CD4-positive, alpha-beta memory T cell (primary cell): Measurements from ENCODE around the gene CHST13. TPM values are rescaled to one million over a fixed set of nuclear protein-coding genes. Genes with fewer than 3 reads are reported as not detected.

Experiments
- CTCF ChIA-PET: fragments of 350-600 bp; sonication (Branson Sonifier 250); formaldehyde crosslinking; loops from one replicate; lab custom pipeline; 2021; ENCODE audit warnings: inconsistent platforms; ENCODE audit not compliant: partially characterized antibody; lab: Charles Lee
- POLR2A ChIA-PET: fragments of 350-600 bp; sonication (Branson Sonifier 250); formaldehyde crosslinking; loops from one replicate; lab custom pipeline; 2021; ENCODE audit not compliant: partially characterized antibody; lab: Charles Lee
- DNase-seq, 5 donors: peaks; one replicate each; pipeline versions ENCODE4 v3.0.0 to v3.0.0-alpha.2; 2020 to 2022; ENCODE audit warnings: mixed read lengths in 1 of 5
- H3K27ac ChIP-seq: one replicate; pipeline ENCODE4 v1.7.0; 2013; ENCODE audit warnings: low read depth, low read length
- H3K27me3 ChIP-seq: 2 replicates; pipeline ENCODE4 v1.7.0; 2013; ENCODE audit warnings: mild to moderate bottlenecking, low read length, moderate library complexity; ENCODE audit not compliant: insufficient read depth
- H3K36me3 ChIP-seq: 2 replicates; pipeline ENCODE4 v1.7.0; 2013; ENCODE audit warnings: mild to moderate bottlenecking, low read length, moderate library complexity; ENCODE audit not compliant: insufficient read depth
- H3K4me1 ChIP-seq: 2 replicates; pipeline ENCODE4 v1.7.0; 2013; ENCODE audit warnings: mild to moderate bottlenecking, low read length, moderate library complexity; ENCODE audit not compliant: insufficient read depth
- H3K4me3 ChIP-seq, 2 donors: one replicate each; pipeline ENCODE4 v1.7.0; 2013; ENCODE audit warnings: low read length in 2 of 2, mild to moderate bottlenecking in 1 of 2
- H3K9me3 ChIP-seq, 2 donors: one replicate each; pipeline ENCODE4 v1.7.0; 2013; ENCODE audit warnings: low read length in 2 of 2, control low read depth in 1 of 2; ENCODE audit not compliant: control insufficient read depth in 1 of 2
- H3K27ac Mint-ChIP-seq, 7 donors: one replicate each; pipeline ENCODE4 v1.8.0; 2020 to 2021; ENCODE audit warnings: mixed read lengths in 7 of 7, mild to moderate bottlenecking in 6 of 7, inconsistent platforms in 3 of 7, moderate library complexity in 3 of 7
- H3K27me3 Mint-ChIP-seq, 2 donors: one replicate each; pipeline ENCODE4 v1.8.0; 2020 to 2021; ENCODE audit warnings: mixed read lengths in 2 of 2
- H3K36me3 Mint-ChIP-seq, 2 donors: one replicate each; pipeline ENCODE4 v1.8.0; 2020 to 2021; ENCODE audit warnings: mixed read lengths in 2 of 2, inconsistent platforms in 1 of 2, mild to moderate bottlenecking in 1 of 2
- H3K4me1 Mint-ChIP-seq, 4 donors: one replicate each; pipeline ENCODE4 v1.8.0; 2020 to 2021; ENCODE audit warnings: mixed read lengths in 4 of 4, mild to moderate bottlenecking in 1 of 4
- H3K4me3 Mint-ChIP-seq, 8 donors: one replicate each; pipeline ENCODE4 v1.8.0; 2020 to 2021; ENCODE audit warnings: mixed read lengths in 8 of 8, mild to moderate bottlenecking in 7 of 8, moderate library complexity in 6 of 8, inconsistent platforms in 3 of 8
- H3K9me3 Mint-ChIP-seq, 8 donors: one replicate each; pipeline ENCODE4 v1.8.0; 2020 to 2021; ENCODE audit warnings: mixed read lengths in 8 of 8, mild to moderate bottlenecking in 5 of 8, inconsistent platforms in 3 of 8, moderate library complexity in 1 of 8
- intact Hi-C: fragments of 100-400 bp; cut with micrococcal nuclease; formaldehyde crosslinking; loops from one replicate; pipeline ENCODE4 v1.15.1; 2023
- polyA plus RNA-seq, 2 donors: library from polyadenylated mRNA; unstranded; fragments of 300-500 nt; fragmentation: Illumina TruSeq; gene quantifications; one replicate each; pipeline ENCODE4 v1.2.3, GENCODE V29; 2021
- total RNA-seq, 2 experiments: library from RNA; stranded (reverse); gene quantifications; one replicate each; pipeline ENCODE4 v1.2.3, GENCODE V29; 2021

CHST13 gene
- total and polyA plus RNA-seq, 4 experiments from 2014 or later = 0.23 to 0.42 TPM; not detected in 2

GRCh38 chr3:126516152-126516935 is 7.6 kb upstream of the CHST13 start:
- no peak for DNase-seq
- Mint-ChIP-seq H3K27ac (no peak overlapping the region), H3K36me3 (no peaks in the 10 kb centered on the region), H3K4me3 (no peak overlapping the region), H3K4me1 (no peaks in the 10 kb centered on the region), H3K27me3 (no peaks in the 10 kb centered on the region), H3K9me3 (no peaks in the 10 kb centered on the region)
- CTCF ChIA-PET = no interaction called here
- POLR2A ChIA-PET = no interaction called here
- Histone ChIP-seq H3K27me3 (no peaks in the 10 kb centered on the region), H3K9me3 (no peaks in the 10 kb centered on the region), H3K36me3 (no peaks in the 10 kb centered on the region), H3K27ac (no peak overlapping the region), H3K4me1 (no peaks in the 10 kb centered on the region), H3K4me3 (no peak overlapping the region)
- intact Hi-C loops = no loop called here

GRCh38 chr3:126516936-126517290 is 7.0 kb upstream of the CHST13 start:
- H3K27ac Mint-ChIP-seq = no peak overlapping the region
- no peak overlapping the region for H3K4me3 Mint-ChIP-seq
- no peaks in the 10 kb centered on the region for H3K4me1 ChIP-seq
- H3K36me3 ChIP-seq = no peaks in the 10 kb centered on the region
- no peak overlapping the region for H3K27ac ChIP-seq
- no peaks in the 10 kb centered on the region for H3K36me3 Mint-ChIP-seq
- no peaks in the 10 kb centered on the region for H3K9me3 ChIP-seq
- H3K9me3 Mint-ChIP-seq = no peaks in the 10 kb centered on the region
- CTCF ChIA-PET = no interaction called here
- no peaks in the 10 kb centered on the region for H3K27me3 Mint-ChIP-seq
- H3K4me3 ChIP-seq = no peak overlapping the region
- POLR2A ChIA-PET = no interaction called here
- intact Hi-C loops = no loop called here
- no peak for DNase-seq
- no peaks in the 10 kb centered on the region for H3K4me1 Mint-ChIP-seq
- no peaks in the 10 kb centered on the region for H3K27me3 ChIP-seq

GRCh38 chr3:126517291-126517951 is 6.5 kb upstream of the CHST13 start, which contains the start of gene UROC1:
UROC1 (minus strand) TSS chr3:126517773; CDS start chr3:126517719, 54 bp downstream.
- POLR2A ChIA-PET = no interaction called here

GRCh38 chr3:126517986-126518778 is 5.8 kb upstream of the CHST13 start:
- H3K4me3 Mint-ChIP-seq = no peak overlapping the region
- ChIA-PET POLR2A (no interaction called here), CTCF (interaction anchor here (0.9 kb wide), 1 partner anchor 1029 kb away, joined by 6 read pairs; no protein-coding TSS in a partner anchor)
- no peaks in the 10 kb centered on the region for H3K4me1 Mint-ChIP-seq
- H3K27ac Mint-ChIP-seq = no peak overlapping the region
- no peaks in the 10 kb centered on the region for H3K36me3 Mint-ChIP-seq
- peaks cover 9 to 10% of the 10 kb centered on the region in 2 donors for H3K27me3 Mint-ChIP-seq
- intact Hi-C loops = no loop called here
- no peak for DNase-seq
- H3K9me3 Mint-ChIP-seq = no peaks in the 10 kb centered on the region
- Histone ChIP-seq H3K27me3 (no peaks in the 10 kb centered on the region), H3K4me3 (no peak overlapping the region), H3K36me3 (no peaks in the 10 kb centered on the region), H3K27ac (no peak overlapping the region), H3K9me3 (no peaks in the 10 kb centered on the region), H3K4me1 (no peaks in the 10 kb centered on the region)

More at GRCh38 chr3:126517291-126517951, 6.5 kb upstream of the CHST13 start, which contains the start of gene UROC1:
- Histone ChIP-seq H3K4me1 (no peaks in the 10 kb centered on the region), H3K36me3 (no peaks in the 10 kb centered on the region), H3K9me3 (no peaks in the 10 kb centered on the region), H3K4me3 (no peak within 1 kb of the TSS), H3K27me3 (no peaks in the 10 kb centered on the region), H3K27ac (no peak within 1 kb of the TSS)
- intact Hi-C loops = no loop called here
- Mint-ChIP-seq H3K9me3 (no peaks in the 10 kb centered on the region), H3K4me3 (no peak within 1 kb of the TSS), H3K27ac (no peak within 1 kb of the TSS), H3K27me3 (peaks cover 4 to 5% of the 10 kb centered on the region in 2 donors), H3K36me3 (no peaks in the 10 kb centered on the region), H3K4me1 (no peaks in the 10 kb centered on the region)
- no peak for DNase-seq
- CTCF ChIA-PET = no interaction called here

- Histone ChIP-seq H3K9me3 (no peaks in the 10 kb centered on the region), H3K27ac (no peak overlapping the region), H3K4me3 (no peak overlapping the region), H3K4me1 (no peaks in the 10 kb centered on the region), H3K27me3 (no peaks in the 10 kb centered on the region), H3K36me3 (no peaks in the 10 kb centered on the region)
- DNase-seq = no peak
- ChIA-PET CTCF (interaction anchor here (0.9 kb wide), 1 partner anchor 1028 kb away, joined by 6 read pairs; no protein-coding TSS in a partner anchor), POLR2A (no interaction called here)
- H3K4me1 Mint-ChIP-seq = no peaks in the 10 kb centered on the region
- no peak overlapping the region for H3K4me3 Mint-ChIP-seq
- H3K27ac Mint-ChIP-seq = no peak overlapping the region
- intact Hi-C loops = no loop called here
- H3K27me3 Mint-ChIP-seq = peaks cover 12 to 13% of the 10 kb centered on the region in 2 donors
- H3K36me3 Mint-ChIP-seq = no peaks in the 10 kb centered on the region
- no peaks in the 10 kb centered on the region for H3K9me3 Mint-ChIP-seq
These were observed 5.2 kb upstream of the CHST13 start for GRCh38 chr3:126518779-126519177.

- H3K36me3 ChIP-seq = no peaks in the 10 kb centered on the region
- no peaks in the 10 kb centered on the region for H3K27me3 ChIP-seq
- Mint-ChIP-seq H3K27ac (no peak overlapping the region), H3K36me3 (no peaks in the 10 kb centered on the region), H3K4me1 (no peaks in the 10 kb centered on the region), H3K27me3 (peaks cover 13% of the 10 kb centered on the region in 2 donors), H3K4me3 (no peak overlapping the region), H3K9me3 (no peaks in the 10 kb centered on the region)
- no peak overlapping the region for H3K27ac ChIP-seq
- H3K9me3 ChIP-seq = no peaks in the 10 kb centered on the region
- ChIA-PET CTCF (interaction anchor here (0.8 to 1.1 kb wide), 2 partner anchors 13 to 1027 kb away, joined by 3 to 4 read pairs; no protein-coding TSS in a partner anchor), POLR2A (no interaction called here)
- DNase-seq = no peak
- no peak overlapping the region for H3K4me3 ChIP-seq
- intact Hi-C loops = no loop called here
- H3K4me1 ChIP-seq = no peaks in the 10 kb centered on the region
These were observed 4.2 kb upstream of the CHST13 start for GRCh38 chr3:126519506-126520455.
